Loucy (cell line): ENCODE results near the gene PDIK1L.

Experiments used
- H2AFZ ChIP-seq: fragments of 200-600 bp; sonication (generic); 2 replicates; pipeline ENCODE4 v1.6.0; 2016; ENCODE audit warnings: antibody characterized with exemption, mild to moderate bottlenecking, low read length, moderate library complexity
- H3F3A ChIP-seq: fragments of 200-600 bp; 2 replicates; pipeline ENCODE4 v1.6.0; 2016; ENCODE audit warnings: antibody characterized with exemption, low read depth, mild to moderate bottlenecking
- H3K27me3 ChIP-seq: fragments of 200-600 bp; sonication (generic); 2 replicates; pipeline ENCODE4 v1.6.1; 2014; ENCODE audit warnings: low read length, mild to moderate bottlenecking; ENCODE audit not compliant: insufficient read depth, poor library complexity, severe bottlenecking
- H3K36me3 ChIP-seq: fragments of 200-600 bp; sonication (generic); 2 replicates; pipeline ENCODE4 v1.6.1; 2016; ENCODE audit warnings: low read length; ENCODE audit not compliant: insufficient read depth
- H3K4me1 ChIP-seq: fragments of 200-600 bp; sonication (generic); 2 replicates; pipeline ENCODE4 v1.5.1; 2014; ENCODE audit warnings: low read length, mild to moderate bottlenecking; ENCODE audit not compliant: insufficient read depth, poor library complexity, severe bottlenecking
- H3K4me2 ChIP-seq: fragments of 200-600 bp; sonication (generic); 2 replicates; pipeline ENCODE4 v1.6.0; 2014; ENCODE audit warnings: antibody characterized with exemption, low read length, low read depth, mild to moderate bottlenecking; ENCODE audit not compliant: poor library complexity, severe bottlenecking
- H3K4me3 ChIP-seq: fragments of 200-600 bp; sonication (generic); 2 replicates; pipeline ENCODE4 v1.5.1; 2014; ENCODE audit warnings: low read length, mild to moderate bottlenecking, mixed read lengths; ENCODE audit not compliant: poor library complexity, severe bottlenecking
- H3K79me2 ChIP-seq: fragments of 200-600 bp; sonication (generic); 2 replicates; pipeline ENCODE4 v1.6.1; 2014; ENCODE audit warnings: low read length; ENCODE audit not compliant: insufficient read depth
- H3K9ac ChIP-seq: fragments of 200-600 bp; sonication (generic); 2 replicates; pipeline ENCODE4 v1.6.0; 2014; ENCODE audit warnings: mild to moderate bottlenecking, low read depth, low read length, moderate library complexity; ENCODE audit not compliant: poor library complexity, severe bottlenecking
- H3K9me2 ChIP-seq: fragments of 200-600 bp; sonication (generic); replicated peaks from 2 replicates; pipeline ENCODE4 v1.6.1; 2016; ENCODE audit warnings: low read depth, low read length, mixed read lengths
- H3K9me3 ChIP-seq: fragments of 200-600 bp; sonication (generic); 2 replicates; pipeline ENCODE4 v1.6.1; 2014; ENCODE audit warnings: mild to moderate bottlenecking, antibody characterized with exemption, low read length, low read depth; ENCODE audit not compliant: insufficient read depth
- H4K20me1 ChIP-seq: fragments of 200-600 bp; sonication (generic); 2 replicates; pipeline ENCODE4 v1.6.0; 2014; ENCODE audit warnings: antibody characterized with exemption, low read length, mild to moderate bottlenecking; ENCODE audit not compliant: insufficient read depth, poor library complexity, severe bottlenecking
- CTCF ChIP-seq: fragments of 200-600 bp; sonication (generic); conservative IDR thresholded peaks from 2 replicates; pipeline ENCODE4 v1.5.1; 2014; ENCODE audit warnings: mild to moderate bottlenecking, antibody characterized with exemption, low read length
- EZH2phosphoT487 ChIP-seq: fragments of 200-600 bp; IDR thresholded peaks from 2 replicates; pipeline ENCODE4 v1.6.1; 2018; ENCODE audit warnings: antibody characterized with exemption, mild to moderate bottlenecking, moderate library complexity, borderline replicate concordance

PDIK1L gene

GRCh38 chr1:26066857-26067256, 44.8 kb upstream of the PDIK1L start:
- Histone ChIP-seq H3F3A (0 out of 2 replicates have a peak, but pooled peaks cover 3% of the 10 kb centered on the region), H3K4me3 (no peak overlapping the region), H3K9me3 (no peaks in the 10 kb centered on the region), H3K9me2 (no peaks in the 10 kb centered on the region), H3K27me3 (no peaks in the 10 kb centered on the region), H3K9ac (no peak overlapping the region), H4K20me1 (no peaks in the 10 kb centered on the region), H3K4me1 (peaks cover 20% of the 10 kb centered on the region), H3K36me3 (no peaks in the 10 kb centered on the region), H3K79me2 (no peaks in the 10 kb centered on the region), H3K4me2 (no peak overlapping the region), H2AFZ (no peak overlapping the region)
- TF ChIP-seq EZH2phosphoT487, result no peak
- no peak for TF ChIP-seq CTCF

- peaks cover 24% of the 10 kb centered on the region for H3K4me1 ChIP-seq
- no peaks in the 10 kb centered on the region for H4K20me1 ChIP-seq
- TF ChIP-seq EZH2phosphoT487 (no peak), CTCF (no peak)
- no peaks in the 10 kb centered on the region for H3K27me3 ChIP-seq
- H3K79me2 ChIP-seq, result no peaks in the 10 kb centered on the region
- H3K4me3 ChIP-seq, result no peak within 1 kb of the TSS
- no peaks in the 10 kb centered on the region for H3K9me3 ChIP-seq
- no peak within 1 kb of the TSS for H3K9ac ChIP-seq
- no peaks in the 10 kb centered on the region for H3K9me2 ChIP-seq
- no peak within 1 kb of the TSS for H2AFZ ChIP-seq
- no peak within 1 kb of the TSS for H3K4me2 ChIP-seq
- 0 out of 2 replicates have a peak, but pooled peaks cover 3% of the 10 kb centered on the region for H3F3A ChIP-seq
- no peaks in the 10 kb centered on the region for H3K36me3 ChIP-seq
Measured at GRCh38 chr1:26067432-26067911, 44.2 kb upstream of the PDIK1L start, which contains the start of gene TRIM63. Gene TRIM63, minus strand, starts transcription at chr1:26067630. Its CDS starts 136 bp downstream, at chr1:26067494.

GRCh38 chr1:26069941-26070295, 41.7 kb upstream of the PDIK1L start:
- H2AFZ ChIP-seq, result peak overlapping the region; percentile 42
- no peaks in the 10 kb centered on the region for H3K9me3 ChIP-seq
- no peak overlapping the region for H3K9ac ChIP-seq
- no peak overlapping the region for H3K4me3 ChIP-seq
- H3K9me2 ChIP-seq, result no peaks in the 10 kb centered on the region
- peak overlapping the region; percentile 26 for H3K4me2 ChIP-seq
- H3K27me3 ChIP-seq, result no peaks in the 10 kb centered on the region
- H3K4me1 ChIP-seq, result peaks cover 31% of the 10 kb centered on the region
- 0 out of 2 replicates have a peak, but pooled peaks cover 3% of the 10 kb centered on the region for H3F3A ChIP-seq
- no peaks in the 10 kb centered on the region for H4K20me1 ChIP-seq
- TF ChIP-seq EZH2phosphoT487, result no peak
- no peaks in the 10 kb centered on the region for H3K79me2 ChIP-seq
- H3K36me3 ChIP-seq, result no peaks in the 10 kb centered on the region

GRCh38 chr1:26070296-26070962, 41.2 kb upstream of the PDIK1L start:
- no peaks in the 10 kb centered on the region for H3K9me3 ChIP-seq
- H4K20me1 ChIP-seq, result no peaks in the 10 kb centered on the region
- H3K4me1 ChIP-seq, result peaks cover 33% of the 10 kb centered on the region
- no peaks in the 10 kb centered on the region for H3K27me3 ChIP-seq
- H3K4me2 ChIP-seq, result peak overlapping the region; percentile 26
- TF ChIP-seq EZH2phosphoT487 (no peak), CTCF (no peak)
- H3K36me3 ChIP-seq, result no peaks in the 10 kb centered on the region
- H3K4me3 ChIP-seq, result no peak overlapping the region
- 0 out of 2 replicates have a peak, but pooled peaks cover 3% of the 10 kb centered on the region for H3F3A ChIP-seq
- H3K9ac ChIP-seq, result no peak overlapping the region
- no peaks in the 10 kb centered on the region for H3K9me2 ChIP-seq
- no peaks in the 10 kb centered on the region for H3K79me2 ChIP-seq
- H2AFZ ChIP-seq, result peak overlapping the region; percentile 58
